PC-9 (cell line): ENCODE data around the gene KRT35. TPM values are rescaled to one million over a fixed set of nuclear protein-coding genes. Genes with fewer than 3 reads are reported as not detected.
"Not testable (repeated sequence)": the region's sequence is repeated elsewhere in the genome, so short reads cannot be mapped to it uniquely, and the experiment has no call there.

Source experiments
- BruUV-seq: library from RNA; stranded (reverse); fragments of 400-500 nt; replicated peaks from 2 replicates; lab custom pipeline; 2021; lab: Mats Ljungman, UMichigan
- CTCF ChIA-PET: fragments of 300-600 bp; sonication (Branson Sonifier 250); formaldehyde crosslinking; loops from one replicate; lab custom pipeline; 2022; ENCODE audit warnings: antibody characterized with exemption; lab: Charles Lee
- POLR2A ChIA-PET: fragments of 300-600 bp; sonication (Branson Sonifier 250); formaldehyde crosslinking; loops from one replicate; lab custom pipeline; 2022; ENCODE audit warnings: antibody characterized with exemption; ENCODE audit not compliant: unreplicated experiment; lab: Charles Lee
- DNase-seq, 2 experiments: peaks; one replicate each; pipeline versions ENCODE4 v3.0.0 to v3.0.0-alpha.2; 2015 to 2022; ENCODE audit warnings: mixed read lengths in 1 of 2
- H2AFZ ChIP-seq: fragments of 200-600 bp; sonication (generic); 2 replicates; pipeline ENCODE4 v1.8.1; 2017; ENCODE audit warnings: antibody characterized with exemption
- H3F3A ChIP-seq: fragments of 200-600 bp; sonication (generic); 2 replicates; pipeline ENCODE4 v1.8.1; 2017; ENCODE audit warnings: antibody characterized with exemption, mild to moderate bottlenecking, low read depth; ENCODE audit not compliant: insufficient read depth
- H3K27ac ChIP-seq: fragments of 200-600 bp; sonication (generic); 2 replicates; pipeline ENCODE4 v1.6.1; 2016; ENCODE audit warnings: mixed run types
- H3K27me3 ChIP-seq: fragments of 200-600 bp; sonication (generic); 2 replicates; pipeline ENCODE4 v1.6.1; 2016; ENCODE audit warnings: low read depth, mixed run types; ENCODE audit not compliant: insufficient read depth
- H3K36me3 ChIP-seq: fragments of 200-600 bp; sonication (generic); 2 replicates; pipeline ENCODE4 v1.6.1; 2016; ENCODE audit warnings: low read depth, mixed run types
- H3K4me1 ChIP-seq: fragments of 200-600 bp; sonication (generic); replicated peaks from 2 replicates; pipeline ENCODE4 v1.6.1; 2016; ENCODE audit warnings: mixed run types; ENCODE audit not compliant: insufficient read depth
- H3K4me2 ChIP-seq: fragments of 200-600 bp; sonication (generic); 2 replicates; pipeline ENCODE4 v1.6.1; 2017; ENCODE audit warnings: mixed run types
- H3K4me3 ChIP-seq: fragments of 200-600 bp; sonication (generic); 2 replicates; pipeline ENCODE4 v1.6.1; 2016; ENCODE audit warnings: mixed run types
- H3K79me2 ChIP-seq: fragments of 200-600 bp; sonication (generic); 2 replicates; pipeline ENCODE4 v1.6.1; 2017; ENCODE audit warnings: low read depth, mixed run types
- H3K9me2 ChIP-seq: fragments of 200-600 bp; sonication (generic); 2 replicates; pipeline ENCODE4 v1.8.1; 2017; ENCODE audit warnings: mild to moderate bottlenecking; ENCODE audit not compliant: insufficient read depth
- H3K9me3 ChIP-seq: fragments of 200-600 bp; sonication (generic); 2 replicates; pipeline ENCODE4 v1.8.1; 2016; ENCODE audit warnings: low read depth; ENCODE audit not compliant: insufficient read depth
- H4K20me1 ChIP-seq: fragments of 200-600 bp; sonication (generic); 2 replicates; pipeline ENCODE4 v1.8.1; 2017; ENCODE audit not compliant: insufficient read depth
- CTCF ChIP-seq: fragments of 200-600 bp; sonication (generic); conservative IDR thresholded peaks from 2 replicates; pipeline ENCODE4 v1.6.1; 2017; ENCODE audit warnings: mixed run types, antibody characterized with exemption, mild to moderate bottlenecking, moderate library complexity
- EZH2 ChIP-seq: fragments of 200-600 bp; sonication (generic); IDR thresholded peaks from 2 replicates; pipeline ENCODE4 v1.8.0; 2017; ENCODE audit warnings: antibody characterized with exemption, low read depth
- intact Hi-C: fragments of 100-400 bp; cut with micrococcal nuclease; formaldehyde crosslinking; loops from one replicate; pipeline ENCODE4 v1.10.0; 2022; ENCODE audit not compliant: unreplicated experiment
- total RNA-seq: library from RNA; stranded (reverse); gene quantifications from 2 replicates; pipeline ENCODE4 v1.2.3, GENCODE V29; 2021

KRT35 gene
- total RNA-seq, 1 experiment from 2014 or later, result not detected

GRCh38 chr17:41434415-41434814, 46.5 kb downstream of the KRT35 start:
- no TSS peak for BruUV-seq
- Histone ChIP-seq H3K4me2 (no peak overlapping the region), H3K9me3 (no peaks in the 10 kb centered on the region), H3K79me2 (no peaks in the 10 kb centered on the region), H3K36me3 (no peaks in the 10 kb centered on the region), H2AFZ (no peak overlapping the region), H3K4me3 (no peak overlapping the region), H3K27ac (no peak overlapping the region), H3K9me2 (no peaks in the 10 kb centered on the region), H3K27me3 (no peaks in the 10 kb centered on the region), H4K20me1 (no peaks in the 10 kb centered on the region), H3F3A (no peaks in the 10 kb centered on the region), H3K4me1 (0 out of 2 replicates have a peak, but pooled peaks cover 5% of the 10 kb centered on the region)
- ChIA-PET POLR2A (no interaction called here), CTCF (interaction anchor here (0.6 kb wide), 1 partner anchor 517 kb away, joined by 3 read pairs; no protein-coding TSS in a partner anchor)
- intact Hi-C loops, result no loop called here
- DNase-seq, result no peak
- TF ChIP-seq CTCF (no peak), EZH2 (no peak)

GRCh38 chr17:41434005-41434404, 46.9 kb downstream of the KRT35 start:
- no peaks in the 10 kb centered on the region for H3K27me3 ChIP-seq
- no peaks in the 10 kb centered on the region for H3K79me2 ChIP-seq
- BruUV-seq, result no TSS peak
- no peak overlapping the region for H2AFZ ChIP-seq
- no peaks in the 10 kb centered on the region for H3K36me3 ChIP-seq
- H3K9me3 ChIP-seq, result no peaks in the 10 kb centered on the region
- no peak overlapping the region for H3K27ac ChIP-seq
- H3K9me2 ChIP-seq, result no peaks in the 10 kb centered on the region
- ChIA-PET CTCF (interaction anchor here (0.6 kb wide), 1 partner anchor 1325 kb away, joined by 6 read pairs; no protein-coding TSS in a partner anchor), POLR2A (no interaction called here)
- no peaks in the 10 kb centered on the region for H3F3A ChIP-seq
- H4K20me1 ChIP-seq, result no peaks in the 10 kb centered on the region
- 0 out of 2 replicates have a peak, but pooled peaks cover under 1% of the 10 kb centered on the region for H3K4me1 ChIP-seq
- TF ChIP-seq EZH2 (no peak), CTCF (no peak)
- H3K4me3 ChIP-seq, result no peak overlapping the region
- H3K4me2 ChIP-seq, result no peak overlapping the region
- no peak for DNase-seq
- intact Hi-C loops, result no loop called here

- Histone ChIP-seq H3K36me3 (no peaks in the 10 kb centered on the region), H3K27ac (no peak overlapping the region), H4K20me1 (no peaks in the 10 kb centered on the region), H3F3A (no peaks in the 10 kb centered on the region), H3K79me2 (no peaks in the 10 kb centered on the region), H3K4me3 (no peak overlapping the region), H2AFZ (no peak overlapping the region), H3K9me3 (no peaks in the 10 kb centered on the region), H3K9me2 (no peaks in the 10 kb centered on the region), H3K4me1 (0 out of 2 replicates have a peak, but pooled peaks cover 4% of the 10 kb centered on the region), H3K4me2 (no peak overlapping the region), H3K27me3 (no peaks in the 10 kb centered on the region)
- CTCF ChIA-PET, result interaction anchor here (0.6 kb wide), 1 partner anchor 1326 kb away, joined by 6 read pairs; no protein-coding TSS in a partner anchor
- TF ChIP-seq CTCF (no peak), EZH2 (no peak)
- POLR2A ChIA-PET, result no interaction called here
- intact Hi-C loops, result no loop called here
- DNase-seq, result no peak
- BruUV-seq, result no TSS peak
Measured at GRCh38 chr17:41433586-41433985, 47.4 kb downstream of the KRT35 start.

- POLR2A ChIA-PET, result interaction anchor here (0.6 kb wide), 1 partner anchor 64 kb away, joined by 4 read pairs; no protein-coding TSS in a partner anchor
- H3K27ac ChIP-seq, H3K36me3 ChIP-seq, H3K4me2 ChIP-seq, H3F3A ChIP-seq, H3K4me1 ChIP-seq, intact Hi-C loops, H4K20me1 ChIP-seq, H3K9me3 ChIP-seq, DNase-seq, H3K27me3 ChIP-seq, H3K4me3 ChIP-seq, H2AFZ ChIP-seq, CTCF ChIA-PET, BruUV-seq, H3K9me2 ChIP-seq, H3K79me2 ChIP-seq: not testable (repeated sequence)
Measured at GRCh38 chr17:41430376-41430775, 50.6 kb downstream of the KRT35 start.
